Measurements from ENCODE around the gene AK2.
"Not testable (repeated sequence)": the region's sequence is repeated elsewhere in the genome, so short reads cannot be mapped to it uniquely, and the experiment has no call there.

AK2 gene

DNA sequence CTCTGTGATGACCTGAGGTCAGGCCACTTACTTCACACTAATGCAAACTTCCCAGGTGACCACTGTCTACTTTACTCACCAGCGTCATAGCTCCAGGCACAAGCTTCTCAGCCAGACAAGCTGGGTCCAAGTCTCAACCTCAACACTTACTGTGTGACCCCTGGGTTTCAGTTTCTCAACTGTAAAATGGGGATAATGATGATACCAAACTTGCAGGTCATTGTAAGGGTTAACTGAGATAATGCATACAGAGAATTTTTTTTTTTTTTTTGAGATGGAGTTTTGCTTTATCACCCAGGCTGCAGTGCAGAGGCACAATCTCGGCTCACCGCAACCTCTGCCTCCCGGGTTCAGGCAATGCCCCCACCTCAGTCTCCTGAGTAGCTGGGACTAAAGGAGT lies 34.7 kb downstream of the AK2 start:
- no peak for DNase-seq (ENCODE audit: extremely low read depth in 1 of 2, low read depth in 1 of 2)

DNA sequence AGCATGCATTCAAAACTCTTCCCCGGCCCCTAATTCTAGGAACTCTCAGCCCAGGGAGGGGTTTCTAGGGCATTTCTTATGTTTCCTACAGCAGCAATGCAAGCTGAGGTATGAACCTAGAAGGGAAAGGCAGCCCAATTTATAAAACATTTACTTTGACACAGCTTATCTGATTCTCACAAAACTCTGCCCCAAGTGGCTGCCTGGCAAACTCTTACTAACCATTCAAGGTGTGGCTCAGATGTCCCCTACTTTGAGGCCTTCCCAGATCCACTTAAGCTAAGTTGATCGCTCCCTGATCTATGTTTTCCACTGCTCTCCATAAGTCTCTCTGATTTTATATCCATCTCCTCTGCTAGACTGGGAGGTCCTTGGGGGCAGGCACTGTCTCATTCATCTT lies 35.4 kb downstream of the AK2 start:
- DNase-seq (ENCODE audit: extremely low read depth in 1 of 2, low read depth in 1 of 2): no peak

DNA sequence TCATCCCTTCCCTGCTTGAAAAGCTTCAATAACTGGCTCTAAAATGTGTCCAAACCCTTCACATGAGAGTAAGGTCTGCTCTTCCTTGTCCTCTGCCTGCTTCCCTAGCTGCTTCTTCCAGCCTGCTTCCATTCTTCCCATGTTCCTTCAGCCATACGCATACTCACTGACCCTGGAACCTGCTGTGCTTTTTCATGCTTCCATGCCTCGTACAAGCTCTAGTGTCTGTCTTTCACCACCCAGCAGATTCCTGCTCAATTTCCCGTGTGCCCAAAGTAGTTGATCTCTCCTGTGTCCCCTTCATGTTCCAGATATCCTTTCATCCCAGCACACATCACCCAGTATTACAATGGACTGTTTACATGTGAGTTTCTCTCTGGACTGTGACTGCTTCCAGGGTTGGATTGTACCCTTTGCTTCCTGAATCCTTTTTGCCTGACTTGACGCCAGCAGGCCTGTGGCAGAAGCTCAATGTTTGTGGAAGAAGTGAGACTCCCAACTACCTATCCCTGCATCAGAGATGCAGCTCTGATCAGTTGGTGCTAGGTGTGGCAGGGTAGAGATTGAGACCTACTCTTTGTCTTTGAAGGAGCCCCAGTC lies 36.2 kb downstream of the AK2 start:
- DNase-seq (ENCODE audit: extremely low read depth in 1 of 2, low read depth in 1 of 2): no peak

DNA sequence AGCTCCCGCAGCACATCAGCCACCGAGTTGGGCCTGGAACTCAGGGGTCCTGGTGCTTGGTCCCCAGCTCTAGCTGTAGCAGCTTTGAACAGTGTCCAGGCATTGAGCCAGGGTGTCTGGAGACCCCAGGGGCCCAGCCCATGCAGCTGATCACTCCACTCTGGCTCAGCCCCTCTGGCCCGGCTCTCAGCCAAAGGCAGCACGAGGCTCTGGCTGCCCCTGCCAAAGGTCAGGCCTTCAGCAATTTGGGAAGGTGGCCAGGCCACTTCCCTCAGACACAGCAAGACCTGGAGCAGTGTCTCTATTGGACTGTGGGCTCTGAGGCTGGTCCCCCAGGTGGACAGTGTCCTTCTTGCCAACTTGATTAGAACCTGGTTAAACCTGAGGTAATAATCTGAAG lies 37.7 kb downstream of the AK2 start:
- no peak for DNase-seq (ENCODE audit: extremely low read depth in 1 of 2, low read depth in 1 of 2)

DNA sequence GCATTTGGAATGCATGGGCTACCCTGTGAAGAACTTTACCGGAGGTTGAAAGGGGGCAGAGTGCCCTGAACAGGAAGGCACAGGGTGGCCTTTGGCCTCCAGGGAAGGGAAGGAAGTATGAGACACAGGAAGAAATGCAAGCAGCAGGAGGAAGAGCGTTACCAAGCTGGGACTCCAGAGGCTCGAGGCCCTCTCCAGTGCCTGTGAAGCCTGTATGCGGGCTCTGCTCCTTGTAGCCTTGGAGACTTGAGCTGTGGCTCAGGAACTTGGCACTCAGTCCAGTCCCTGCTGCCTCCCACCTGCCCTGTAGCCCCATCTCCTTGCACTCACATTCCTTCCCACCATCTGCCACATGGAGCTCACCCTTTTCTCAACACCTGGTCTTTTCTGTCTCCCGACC lies 38.6 kb downstream of the AK2 start:
- DNase-seq (ENCODE audit: extremely low read depth in 1 of 2, low read depth in 1 of 2): no peak

DNA sequence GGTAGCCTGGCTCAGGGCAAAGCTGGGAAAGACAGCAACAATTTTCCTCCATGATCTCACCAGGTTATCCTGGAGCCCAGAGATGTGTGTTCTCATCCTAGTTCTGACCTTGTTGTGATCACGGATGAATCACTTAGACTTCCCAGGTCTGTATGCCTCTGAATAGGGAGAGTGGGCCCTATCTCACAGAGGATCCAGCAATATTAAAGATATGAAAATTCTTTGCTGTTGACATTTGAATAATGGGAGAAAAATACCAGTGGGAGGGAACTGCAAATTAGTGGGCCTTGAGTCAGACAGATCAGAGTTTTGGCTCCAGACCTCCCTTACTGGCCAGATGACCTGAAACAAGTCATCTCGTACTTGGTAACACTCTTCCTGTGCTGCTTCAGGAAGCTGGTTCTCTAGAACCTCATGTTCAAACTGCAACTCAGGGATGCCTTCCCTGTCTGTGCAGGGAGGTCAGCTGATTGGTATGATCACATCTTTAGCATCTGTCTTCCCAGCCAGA lies 39.2 kb downstream of the AK2 start:
- no peak for DNase-seq (ENCODE audit: extremely low read depth in 1 of 2, low read depth in 1 of 2)

DNA sequence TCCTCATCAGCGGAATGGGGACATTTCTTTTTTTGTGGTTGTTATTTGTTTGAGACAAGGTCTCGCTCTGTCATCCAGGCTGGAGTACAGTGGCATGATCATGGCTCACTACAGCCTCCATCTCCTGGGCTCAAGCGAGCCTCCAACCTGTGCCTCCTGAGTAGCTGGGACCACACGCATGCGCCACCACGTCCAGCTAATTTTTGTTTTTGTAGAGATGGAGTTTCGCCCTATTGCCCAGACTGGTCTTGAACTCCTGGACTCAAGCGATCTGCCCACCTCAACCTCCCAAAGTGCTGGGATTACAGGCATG lies 43.4 kb downstream of the AK2 start:
- not testable (repeated sequence) for DNase-seq (ENCODE audit: extremely low read depth in 1 of 2, low read depth in 1 of 2)

DNA sequence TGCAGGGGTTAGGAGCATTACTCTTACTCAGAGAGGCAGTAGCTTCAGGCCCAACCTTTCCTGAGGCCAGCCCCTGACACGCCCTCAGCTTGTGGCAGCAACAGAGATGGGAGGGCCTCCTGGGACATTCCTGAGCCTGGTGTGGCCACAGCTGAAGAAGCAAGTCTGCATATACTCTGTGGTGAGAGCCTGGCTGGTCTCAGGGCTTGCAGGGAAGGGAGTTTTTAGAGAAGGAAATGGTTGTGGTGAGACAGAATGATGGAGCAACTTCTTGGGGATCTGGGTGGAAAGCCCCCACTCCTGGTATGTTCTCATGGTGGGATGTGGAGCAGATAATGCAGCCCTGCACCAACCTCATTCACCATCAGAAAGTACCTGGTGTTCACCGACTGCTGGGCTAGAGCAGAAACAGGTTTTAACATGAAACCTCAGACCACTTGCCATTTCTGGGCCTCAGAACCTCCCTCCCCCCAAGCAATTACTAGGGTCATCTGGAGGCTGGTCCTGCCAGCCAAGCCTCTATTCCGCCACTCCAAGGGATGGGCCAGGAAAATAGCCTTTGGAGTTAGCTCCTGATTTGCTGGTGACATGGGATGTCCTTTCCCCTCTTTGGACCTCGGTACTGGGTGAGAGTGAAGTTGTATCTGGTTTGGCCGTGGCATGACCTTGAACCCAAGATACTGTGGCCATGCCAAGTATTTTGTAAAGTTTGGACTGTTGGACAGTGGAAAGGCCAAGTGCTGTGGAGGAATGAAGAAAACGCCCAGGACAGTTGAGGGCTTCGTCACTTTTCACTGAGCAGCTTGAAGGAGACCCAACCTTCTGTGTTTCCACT lies 44.0 kb downstream of the AK2 start:
- DNase-seq (ENCODE audit: extremely low read depth in 1 of 2, low read depth in 1 of 2): no peak

DNA sequence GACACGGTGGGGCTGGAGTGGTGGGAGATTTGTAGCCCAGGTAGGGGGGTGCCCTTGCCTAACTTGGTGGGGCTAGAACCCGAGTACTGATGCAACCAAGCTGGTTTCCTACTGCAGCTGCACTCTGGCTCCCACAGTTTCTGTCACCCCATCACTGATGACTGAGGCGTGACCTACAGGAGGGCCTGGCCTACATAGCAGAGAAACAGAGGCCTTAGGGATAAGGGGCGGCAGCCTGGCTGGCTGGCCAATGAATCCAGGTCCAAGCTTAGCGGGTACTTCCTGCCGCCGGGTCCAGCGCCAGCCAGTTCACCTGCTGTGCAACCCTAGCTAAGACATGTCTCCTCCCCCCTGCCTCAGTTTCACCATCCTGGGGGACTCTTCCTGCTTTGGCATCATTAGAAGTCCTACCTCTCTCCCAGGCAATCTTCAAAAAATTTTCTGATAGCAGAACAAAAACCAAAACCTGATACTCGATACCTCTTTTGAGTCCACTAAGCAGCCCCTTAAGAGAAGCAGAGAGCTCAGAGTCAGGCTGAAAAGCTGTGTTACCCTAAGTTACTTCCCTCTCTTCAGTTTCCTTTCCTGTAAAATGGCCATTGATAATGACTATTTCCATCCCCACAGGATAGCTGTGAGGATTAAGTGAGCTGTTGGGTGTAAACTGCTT lies 44.7 kb downstream of the AK2 start:
- DNase-seq (ENCODE audit: extremely low read depth in 1 of 2, low read depth in 1 of 2): no peak

DNA sequence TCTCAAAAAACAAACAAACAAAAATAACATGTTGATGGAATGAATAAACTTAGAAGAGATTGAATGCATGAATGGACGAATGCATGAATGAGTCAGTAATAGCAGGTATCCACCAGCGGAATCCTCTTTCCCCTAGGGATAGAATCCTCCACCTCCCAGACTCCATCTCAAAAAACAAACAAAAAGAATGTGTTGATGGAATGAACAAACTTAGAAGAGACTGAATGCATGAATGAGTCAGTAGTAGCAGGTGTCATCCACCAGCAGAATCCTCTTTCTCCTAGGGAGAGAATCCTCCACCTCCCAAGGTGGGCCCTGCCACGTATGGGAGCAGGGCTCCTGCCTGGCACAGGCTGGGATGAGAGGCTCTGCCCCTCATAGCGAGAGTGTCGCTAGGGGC lies 45.3 kb downstream of the AK2 start:
- DNase-seq (ENCODE audit: extremely low read depth in 1 of 2, low read depth in 1 of 2): no peak

DNA sequence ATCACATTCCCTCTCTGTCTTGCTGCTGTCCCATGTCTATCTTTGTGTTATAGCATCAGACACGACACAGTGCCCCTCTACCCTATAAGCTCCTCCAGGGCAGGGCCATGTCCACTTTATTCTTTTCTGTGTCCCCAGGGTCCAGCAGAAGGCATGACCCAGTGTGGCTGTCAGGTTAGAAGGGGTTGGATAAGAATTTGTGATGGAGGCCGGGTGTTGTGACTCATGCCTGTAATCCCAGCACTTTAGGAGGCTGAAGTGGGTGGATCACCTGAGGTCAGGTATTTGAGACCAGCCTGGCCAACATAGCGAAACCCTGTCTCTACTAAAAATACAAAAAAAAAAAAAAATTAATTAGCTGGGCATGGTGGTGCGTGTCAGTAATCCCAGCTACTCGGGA lies 45.8 kb downstream of the AK2 start:
- no peak for DNase-seq (ENCODE audit: extremely low read depth in 1 of 2, low read depth in 1 of 2)

DNA sequence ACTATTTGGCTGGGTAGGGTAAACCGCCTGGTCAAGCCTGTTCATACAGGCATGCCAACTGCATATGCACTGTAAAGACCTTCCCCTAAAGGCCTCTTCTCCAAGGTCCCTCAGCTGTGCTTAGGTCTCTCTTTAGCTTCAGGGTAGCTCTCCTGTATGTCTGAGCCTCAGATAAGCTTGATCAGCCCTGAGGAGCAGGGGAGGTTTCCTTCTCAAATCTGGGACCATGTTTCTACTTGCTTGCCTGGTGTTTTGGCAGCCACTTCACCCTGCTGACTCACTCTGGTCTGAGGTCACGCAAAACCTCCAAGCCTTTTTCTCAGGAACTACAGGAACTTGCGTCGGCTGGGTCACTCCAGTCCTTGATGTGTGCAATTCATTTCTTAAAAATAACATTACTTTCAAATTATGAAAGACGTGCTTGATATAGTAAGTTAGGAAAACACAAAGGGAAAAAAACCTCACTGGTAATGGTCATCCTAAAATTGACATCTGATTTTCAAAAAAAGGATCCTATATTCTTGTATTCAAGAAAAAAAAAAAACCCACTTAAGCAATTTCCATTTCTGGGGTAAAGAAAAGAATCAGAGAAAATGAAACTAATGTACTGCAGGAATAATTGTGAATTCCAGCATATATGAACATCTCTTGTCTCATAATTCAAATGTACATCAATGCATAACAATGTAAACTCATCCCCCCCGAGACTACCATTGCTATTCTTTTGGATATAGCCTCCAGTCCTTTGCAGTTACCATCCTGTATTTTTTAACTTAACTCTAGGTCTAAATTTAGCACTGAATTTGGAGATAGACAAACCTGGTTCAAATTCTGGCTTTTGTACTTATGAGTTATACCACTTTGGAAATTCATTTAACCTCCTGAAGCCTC lies 47.3 kb downstream of the AK2 start:
- DNase-seq (ENCODE audit: extremely low read depth in 1 of 2, low read depth in 1 of 2): no peak

DNA sequence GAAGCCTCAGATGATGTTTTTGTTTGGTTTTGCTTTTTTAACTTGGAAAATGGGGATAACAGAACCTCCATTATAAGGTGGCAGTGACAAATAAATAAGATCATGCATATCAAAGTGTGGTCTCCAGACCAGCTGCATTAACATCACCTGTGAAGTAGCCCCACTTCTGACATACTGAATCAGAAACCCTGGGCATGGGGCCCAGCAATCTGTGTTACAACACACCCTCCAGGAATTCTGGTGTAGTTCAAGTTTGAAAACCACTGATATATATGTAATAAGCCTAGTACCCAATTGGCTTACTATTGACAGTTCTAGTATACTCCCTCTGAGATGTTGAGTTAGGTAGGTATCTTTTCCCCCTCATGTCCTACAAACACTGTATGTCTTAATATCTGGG lies 48.0 kb downstream of the AK2 start:
- DNase-seq (ENCODE audit: extremely low read depth in 1 of 2, low read depth in 1 of 2): no peak

DNA sequence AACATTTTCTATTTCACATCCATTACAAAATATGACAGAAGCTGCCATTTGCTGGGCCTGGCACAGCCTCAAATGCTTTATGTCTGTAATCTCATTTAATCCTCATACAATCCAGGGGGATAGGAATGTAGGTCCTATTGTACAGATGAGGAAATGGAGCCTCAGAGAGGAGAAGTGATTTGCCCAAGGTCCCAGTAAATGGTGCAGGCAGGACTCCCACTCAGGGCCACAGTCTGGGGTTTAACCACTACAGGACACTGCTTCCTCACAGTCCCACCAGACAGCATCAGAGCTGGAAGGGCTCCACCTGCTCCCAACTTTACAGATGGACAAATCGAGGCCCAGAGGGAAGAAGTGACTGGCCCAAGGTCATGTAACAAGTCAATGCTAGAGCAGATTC lies 51.5 kb downstream of the AK2 start:
- DNase-seq (ENCODE audit: extremely low read depth in 1 of 2, low read depth in 1 of 2): no peak

DNA sequence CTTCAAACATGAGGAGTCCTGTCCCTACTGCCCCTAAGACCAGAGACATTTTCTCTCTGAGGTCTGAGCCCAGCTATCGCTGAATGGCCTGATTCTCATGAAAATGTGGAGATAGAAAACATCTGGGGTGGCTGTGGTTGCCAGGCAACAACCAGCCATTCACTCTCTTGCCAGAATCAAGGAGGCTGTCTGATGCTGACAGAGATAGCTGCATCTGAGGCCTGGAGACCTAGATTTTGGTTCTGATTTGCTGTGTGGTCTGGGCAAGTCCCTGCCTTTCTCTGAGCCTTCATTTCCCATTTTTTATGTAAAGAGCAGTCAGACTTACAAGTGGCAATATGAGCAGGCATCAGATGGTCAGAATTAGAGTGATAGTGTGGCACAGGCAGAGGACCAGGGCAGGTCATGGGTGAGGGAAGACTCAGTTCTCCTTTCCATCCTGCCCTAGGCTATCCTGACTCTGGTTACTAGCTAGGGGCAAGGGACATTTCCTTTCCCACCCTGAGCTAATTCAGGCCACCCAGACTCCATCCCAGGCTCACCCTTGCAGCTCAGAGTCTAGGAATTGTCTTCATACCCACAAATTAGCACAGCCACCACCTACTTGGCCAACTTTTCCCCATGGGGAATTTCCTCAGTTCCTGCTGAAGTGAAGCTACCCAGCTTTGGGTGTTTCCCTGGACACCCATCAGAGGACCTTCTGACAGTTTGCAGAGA lies 52.1 kb downstream of the AK2 start:
- DNase-seq (ENCODE audit: extremely low read depth in 1 of 2, low read depth in 1 of 2): no peak

DNA sequence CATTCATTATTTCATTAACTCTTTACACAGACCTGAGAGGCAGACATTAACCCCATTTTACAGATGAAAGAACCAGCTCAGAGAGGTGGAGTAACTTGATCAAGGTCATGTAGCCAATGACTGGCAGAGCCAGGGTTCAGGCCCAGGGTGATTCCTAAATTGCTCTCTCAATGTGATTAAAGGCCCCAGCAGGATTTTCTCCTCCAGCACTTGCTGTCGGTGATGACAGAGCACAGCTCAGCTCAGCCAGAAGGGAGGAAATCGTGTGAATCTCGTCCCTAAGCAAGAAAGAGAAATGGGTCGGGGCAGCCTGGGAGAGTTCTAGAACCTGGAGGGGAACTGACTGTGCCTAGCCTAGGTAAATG lies 52.6 kb downstream of the AK2 start:
- no peak for DNase-seq (ENCODE audit: extremely low read depth in 1 of 2, low read depth in 1 of 2)

DNA sequence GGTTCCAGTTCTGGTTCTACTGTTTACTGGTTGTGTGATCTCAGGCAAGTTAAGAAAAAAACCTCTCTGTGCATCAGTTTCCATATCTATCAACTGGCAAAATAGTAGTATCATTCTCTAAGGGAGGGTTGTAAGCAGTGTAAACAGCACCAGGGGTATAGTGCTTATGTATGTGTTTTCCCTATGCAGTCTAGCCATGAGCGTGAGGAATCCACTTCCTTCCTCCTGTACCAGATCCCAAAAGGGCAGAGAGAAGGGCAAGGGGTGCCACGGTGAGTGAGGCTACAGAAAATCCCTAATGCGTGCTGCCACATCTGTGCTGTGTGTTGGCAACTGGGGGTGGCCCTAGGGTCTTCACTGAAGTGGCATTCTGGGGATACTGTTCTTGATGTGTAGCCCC lies 53.7 kb downstream of the AK2 start:
- DNase-seq (ENCODE audit: extremely low read depth in 1 of 2, low read depth in 1 of 2): no peak

DNA sequence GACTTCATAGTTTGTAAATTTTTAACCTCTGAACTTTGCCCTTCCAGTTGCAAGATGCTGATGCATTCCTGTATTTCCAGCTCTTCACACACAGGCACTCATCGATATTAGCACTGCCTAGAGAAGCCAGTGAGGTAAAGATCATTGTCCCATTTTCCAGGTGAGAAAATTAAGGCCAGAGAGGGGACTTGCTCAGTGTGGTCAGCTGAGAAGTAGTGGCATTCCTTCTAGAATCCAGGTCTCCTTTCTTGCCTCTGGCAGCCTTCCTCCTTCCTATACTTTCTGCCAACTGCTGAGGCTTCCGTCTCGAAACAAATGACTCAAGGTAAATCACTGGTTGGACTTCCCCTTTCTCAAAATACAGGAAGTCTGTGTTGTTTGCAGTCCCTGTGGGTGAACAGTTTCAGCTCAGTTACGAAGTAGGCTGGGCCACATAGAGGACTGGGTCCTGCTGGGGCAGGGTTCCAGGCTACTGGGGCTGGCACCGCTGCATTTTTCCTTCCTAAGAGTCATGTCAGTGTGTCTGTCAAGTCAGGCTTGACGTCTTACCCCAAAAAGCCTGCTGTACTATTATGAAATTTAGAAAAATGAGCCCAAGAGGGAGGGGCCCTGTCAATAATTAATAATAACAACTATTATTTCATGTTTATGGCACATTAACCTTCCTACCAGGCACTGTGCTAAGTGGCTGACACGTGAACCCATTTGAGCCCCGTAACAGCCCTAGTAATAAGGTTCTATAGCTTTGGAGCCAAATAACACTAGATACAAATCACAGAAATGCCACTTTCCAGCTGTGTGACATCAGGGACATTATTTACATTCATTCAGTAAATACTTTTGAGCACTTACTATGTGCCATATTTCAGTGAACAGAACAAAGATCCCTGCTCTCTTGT lies 55.4 kb downstream of the AK2 start:
- DNase-seq (ENCODE audit: extremely low read depth in 1 of 2, low read depth in 1 of 2): peak in 1 of 2 donors; percentile 28

DNA sequence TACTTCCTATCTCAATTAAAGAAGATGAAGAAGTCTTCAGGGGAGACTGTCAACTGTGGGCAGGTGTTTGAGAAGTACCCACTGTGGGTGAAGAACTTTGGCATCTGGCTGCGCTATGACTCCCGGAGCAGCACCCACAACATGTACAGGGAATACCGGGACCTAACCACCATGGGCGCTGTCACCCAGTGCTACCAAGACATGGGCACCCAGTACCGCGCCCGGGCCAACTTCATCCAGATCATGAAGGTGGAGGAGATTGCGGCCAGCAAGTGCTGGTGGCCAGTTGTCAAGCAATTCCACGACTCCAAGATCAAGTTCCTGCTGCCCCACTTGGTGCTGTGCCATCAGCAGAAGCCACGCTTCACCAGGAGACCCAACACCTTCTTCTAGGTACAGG lies 56.6 kb downstream of the AK2 start:
- DNase-seq (ENCODE audit: extremely low read depth in 1 of 2, low read depth in 1 of 2): no peak

DNA sequence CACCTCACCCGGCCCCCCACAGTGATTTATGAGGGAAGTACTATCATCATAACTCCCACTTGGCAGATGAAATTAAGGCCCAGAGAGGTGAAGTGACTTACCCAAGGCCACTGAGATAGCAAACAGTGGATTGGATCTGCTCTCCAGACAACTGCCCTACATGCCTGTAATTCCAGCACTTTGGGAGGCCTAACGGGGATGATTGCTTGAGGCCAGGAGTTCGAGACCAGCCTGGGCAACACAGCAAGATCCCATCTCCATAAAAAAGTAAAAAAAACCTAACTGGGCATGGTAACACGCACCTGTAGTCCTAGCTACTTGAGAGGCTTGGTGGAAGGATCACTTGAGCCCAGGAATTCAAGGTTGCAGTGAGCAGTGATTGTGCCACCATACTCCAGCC lies 57.8 kb downstream of the AK2 start:
- DNase-seq (ENCODE audit: extremely low read depth in 1 of 2, low read depth in 1 of 2): no peak

All from activated CD8-positive, alpha-beta memory T cell treated with anti-CD3 and anti-CD28 coated beads for 1 hour (primary cell).